HCT116 (cell line): ENCODE results near the gene SLC24A3. TPM values are rescaled to one million over a fixed set of nuclear protein-coding genes. Genes with fewer than 3 reads are reported as not detected.

Experiments
- ATAC-seq: fragments of 200-7000 bp; cut with Tn5 transposase; 2 replicates; pipeline ENCODE4 v1.9.1; 2020; ENCODE audit warnings: mild to moderate bottlenecking, moderate library complexity
- BruUV-seq: library from RNA; stranded (reverse); fragments of 400-500 nt; replicated peaks from 2 replicates; lab custom pipeline; 2021; lab: Mats Ljungman, UMichigan
- CTCF ChIA-PET: fragments of 300-600 bp; sonication (Branson Sonifier 250); formaldehyde crosslinking; loops from one replicate; lab custom pipeline; 2021; ENCODE audit warnings: antibody characterized with exemption; lab: Charles Lee
- POLR2A ChIA-PET: fragments of 300-600, 350-600 bp; sonication (Branson Sonifier 250); formaldehyde crosslinking; loops from one replicate; lab custom pipeline; 2021; ENCODE audit warnings: antibody characterized with exemption; lab: Charles Lee
- RAD21 ChIA-PET, 2 experiments: fragments of 300-600 bp; sonication (Branson Sonifier 250); formaldehyde crosslinking; loops; one replicate each; lab custom pipeline; 2023; ENCODE audit warnings: low total read pairs in 2 of 2; ENCODE audit not compliant: uncharacterized antibody in 2 of 2, unreplicated experiment in 2 of 2, low non-redundant PET in 1 of 2; lab: Charles Lee
- DNase-seq: peaks from one replicate; pipeline ENCODE4 v3.0.0-alpha.2; 2010; ENCODE audit warnings: low read depth, low spot score
- H2AFZ ChIP-seq: fragments of 200-600 bp; shearing (Covaris generic), sonication (generic); 2 replicates; pipeline ENCODE4 v1.6.1; 2017; ENCODE audit warnings: low read depth, mixed run types, mixed read lengths, antibody characterized with exemption, low read length; ENCODE audit not compliant: poor library complexity, severe bottlenecking
- H3K27ac ChIP-seq: 2 replicates; pipeline ENCODE4 v1.5.1; 2012; ENCODE audit warnings: low read depth, low read length
- H3K27me3 ChIP-seq: fragments of 200-600 bp; sonication (generic); 2 replicates; pipeline ENCODE4 v1.6.1; 2016; ENCODE audit warnings: mixed run types, low read length, mixed read lengths; ENCODE audit not compliant: insufficient read depth
- H3K36me3 ChIP-seq, 2 experiments: fragments of 200-500 bp in 1 of 2; fragments of 200-600 bp in 1 of 2; sonication (Bioruptor generic) in 1 of 2; sonication (generic) in 1 of 2; 2 replicates each; pipeline versions ENCODE4 v1.5.1 to v1.6.1; 2014 to 2016; ENCODE audit warnings: low read length in 2 of 2, inconsistent platforms in 1 of 2, mixed read lengths in 1 of 2, mixed run types in 1 of 2; ENCODE audit not compliant: insufficient read depth in 2 of 2, control insufficient read depth in 1 of 2
- H3K4me1 ChIP-seq, 2 experiments: fragments of 200-600 bp in 1 of 2; sonication (generic) in 1 of 2; 2 replicates each; pipeline versions ENCODE4 v1.5.1 to v1.6.1; 2012 to 2017; ENCODE audit warnings: low read length in 2 of 2, inconsistent platforms in 1 of 2, mild to moderate bottlenecking in 1 of 2, mixed read lengths in 1 of 2, mixed run types in 1 of 2, moderate library complexity in 1 of 2; ENCODE audit not compliant: insufficient read depth in 2 of 2, control insufficient read depth in 1 of 2
- H3K4me2 ChIP-seq: fragments of 200-600 bp; sonication (generic); 2 replicates; pipeline ENCODE4 v1.6.1; 2017; ENCODE audit warnings: mixed run types, low read length, mixed read lengths
- H3K4me3 ChIP-seq, 2 experiments: fragments of 200-600 bp in 1 of 2; sonication (generic) in 1 of 2; replicated peaks in 1 of 2; 2 replicates each; pipeline ENCODE4 v1.5.1; 2011 to 2016; ENCODE audit warnings: low read length in 2 of 2, control low read depth in 1 of 2, low read depth in 1 of 2, mild to moderate bottlenecking in 1 of 2, mixed read lengths in 1 of 2, mixed run types in 1 of 2
- H3K79me2 ChIP-seq: fragments of 200-600 bp; sonication (generic); 2 replicates; pipeline ENCODE4 v1.6.1; 2017; ENCODE audit warnings: mild to moderate bottlenecking, mixed run types, low read length, moderate library complexity, mixed read lengths; ENCODE audit not compliant: insufficient read depth
- H3K9ac ChIP-seq: fragments of 200-600 bp; sonication (generic); 2 replicates; pipeline ENCODE4 v1.6.1; 2016; ENCODE audit warnings: low read length, mixed read lengths
- H3K9me2 ChIP-seq: fragments of 200-600 bp; sonication (generic), shearing (Covaris generic); 2 replicates; pipeline ENCODE4 v1.6.1; 2017; ENCODE audit warnings: mixed run types, mild to moderate bottlenecking, moderate library complexity; ENCODE audit not compliant: insufficient read depth
- H3K9me3 ChIP-seq, 2 experiments: fragments of 200-500 bp in 1 of 2; fragments of 200-600 bp in 1 of 2; sonication (Bioruptor generic) in 1 of 2; sonication (generic) in 1 of 2; 2 replicates each; pipeline ENCODE4 v1.6.1; 2014 to 2017; ENCODE audit warnings: low read length in 2 of 2, mixed read lengths in 2 of 2, inconsistent platforms in 1 of 2, low read depth in 1 of 2, mild to moderate bottlenecking in 1 of 2, mixed run types in 1 of 2, moderate library complexity in 1 of 2; ENCODE audit not compliant: control insufficient read depth in 1 of 2, insufficient read depth in 1 of 2
- H4K20me1 ChIP-seq: fragments of 200-600 bp; sonication (generic), shearing (Covaris generic); 2 replicates; pipeline ENCODE4 v1.6.1; 2017; ENCODE audit warnings: mixed run types, mild to moderate bottlenecking, moderate library complexity; ENCODE audit not compliant: insufficient read depth
- CEBPB ChIP-seq: IDR thresholded peaks from 2 replicates; pipeline ENCODE4 v1.6.1; 2012; ENCODE audit warnings: low read depth
- ELF1 ChIP-seq: IDR thresholded peaks from 2 replicates; pipeline ENCODE4 v1.6.1; 2012; ENCODE audit warnings: low read depth, borderline replicate concordance
- POLR2AphosphoS5 ChIP-seq: IDR thresholded peaks from 2 replicates; pipeline ENCODE4 v1.6.1; 2011; ENCODE audit warnings: mild to moderate bottlenecking, low read depth, low read length, moderate library complexity
- RAD21 ChIP-seq: IDR thresholded peaks from 2 replicates; pipeline ENCODE4 v1.6.1; 2012; ENCODE audit warnings: low read depth, mild to moderate bottlenecking
- SIN3A ChIP-seq: IDR thresholded peaks from 2 replicates; pipeline ENCODE4 v1.6.1; 2012; ENCODE audit warnings: low read depth
- intact Hi-C: fragments of 100-400 bp; cut with micrococcal nuclease; formaldehyde crosslinking; loops from 2 replicates; pipeline ENCODE4 v1.10.0; 2022
- total RNA-seq: library from RNA; stranded (reverse); gene quantifications from one replicate; pipeline ENCODE4 v1.2.1, GENCODE V29; 2021; ENCODE audit not compliant: unreplicated experiment
- TF ChIP-seq, protein P1 (sequence below): IDR thresholded peaks from 2 replicates; pipeline ENCODE4 v1.6.1; 2012; ENCODE audit warnings: low read depth
- TF ChIP-seq, protein P2 (sequence below): IDR thresholded peaks from 2 replicates; pipeline ENCODE4 v1.6.1; 2012
- TF ChIP-seq, protein P3 (sequence below), 3 experiments: fragments of 200-600 bp in 1 of 3; sonication (generic) in 1 of 3; IDR thresholded peaks in 2 of 3; conservative IDR thresholded peaks in 1 of 3; 2 replicates each; pipeline ENCODE4 v1.5.1; 2012 to 2017; ENCODE audit warnings: low read depth in 2 of 3, low read length in 2 of 3, antibody characterized with exemption in 1 of 3, borderline replicate concordance in 1 of 3, control low read depth in 1 of 3, mild to moderate bottlenecking in 1 of 3, mixed read lengths in 1 of 3, mixed run types in 1 of 3, moderate library complexity in 1 of 3; ENCODE audit not compliant: insufficient read depth in 1 of 3

The SLC24A3 gene
- total RNA-seq, 1 experiment from 2014 or later, result not detected

DNA sequence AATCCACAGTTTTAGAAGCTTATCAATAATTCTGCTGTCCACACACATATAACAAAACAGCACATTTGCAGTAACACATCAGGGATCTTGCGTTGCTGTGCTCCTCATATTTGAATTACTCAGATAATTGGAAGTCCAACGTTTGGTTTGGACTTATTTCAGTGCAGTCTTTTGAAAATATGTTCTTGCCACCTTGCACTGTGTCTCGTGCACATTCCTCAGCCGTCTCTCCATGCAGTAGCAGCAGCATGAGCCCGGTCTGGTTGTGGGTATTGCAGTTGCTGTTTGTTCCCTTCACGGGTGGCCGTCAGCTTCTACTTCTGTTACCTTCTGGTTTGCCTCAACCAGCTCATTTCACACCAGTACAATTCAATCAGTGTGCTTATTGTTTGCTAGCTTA is 215.5 kb downstream of the SLC24A3 start:
- no peak overlapping the region for H3K9ac ChIP-seq
- no peaks in the 10 kb centered on the region for H3K79me2 ChIP-seq
- no peak for ATAC-seq
- no peak overlapping the region for H3K4me2 ChIP-seq
- H3K4me3 ChIP-seq, result no peak overlapping the region
- POLR2A ChIA-PET, result no interaction called here
- intact Hi-C loops, result no loop called here
- H3K9me2 ChIP-seq, result no peaks in the 10 kb centered on the region
- no peaks in the 10 kb centered on the region for H3K36me3 ChIP-seq
- TF ChIP-seq, protein P1, sequence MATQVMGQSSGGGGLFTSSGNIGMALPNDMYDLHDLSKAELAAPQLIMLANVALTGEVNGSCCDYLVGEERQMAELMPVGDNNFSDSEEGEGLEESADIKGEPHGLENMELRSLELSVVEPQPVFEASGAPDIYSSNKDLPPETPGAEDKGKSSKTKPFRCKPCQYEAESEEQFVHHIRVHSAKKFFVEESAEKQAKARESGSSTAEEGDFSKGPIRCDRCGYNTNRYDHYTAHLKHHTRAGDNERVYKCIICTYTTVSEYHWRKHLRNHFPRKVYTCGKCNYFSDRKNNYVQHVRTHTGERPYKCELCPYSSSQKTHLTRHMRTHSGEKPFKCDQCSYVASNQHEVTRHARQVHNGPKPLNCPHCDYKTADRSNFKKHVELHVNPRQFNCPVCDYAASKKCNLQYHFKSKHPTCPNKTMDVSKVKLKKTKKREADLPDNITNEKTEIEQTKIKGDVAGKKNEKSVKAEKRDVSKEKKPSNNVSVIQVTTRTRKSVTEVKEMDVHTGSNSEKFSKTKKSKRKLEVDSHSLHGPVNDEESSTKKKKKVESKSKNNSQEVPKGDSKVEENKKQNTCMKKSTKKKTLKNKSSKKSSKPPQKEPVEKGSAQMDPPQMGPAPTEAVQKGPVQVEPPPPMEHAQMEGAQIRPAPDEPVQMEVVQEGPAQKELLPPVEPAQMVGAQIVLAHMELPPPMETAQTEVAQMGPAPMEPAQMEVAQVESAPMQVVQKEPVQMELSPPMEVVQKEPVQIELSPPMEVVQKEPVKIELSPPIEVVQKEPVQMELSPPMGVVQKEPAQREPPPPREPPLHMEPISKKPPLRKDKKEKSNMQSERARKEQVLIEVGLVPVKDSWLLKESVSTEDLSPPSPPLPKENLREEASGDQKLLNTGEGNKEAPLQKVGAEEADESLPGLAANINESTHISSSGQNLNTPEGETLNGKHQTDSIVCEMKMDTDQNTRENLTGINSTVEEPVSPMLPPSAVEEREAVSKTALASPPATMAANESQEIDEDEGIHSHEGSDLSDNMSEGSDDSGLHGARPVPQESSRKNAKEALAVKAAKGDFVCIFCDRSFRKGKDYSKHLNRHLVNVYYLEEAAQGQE, result no peak
- TF ChIP-seq SIN3A (no peak), ELF1 (no peak), POLR2AphosphoS5 (no peak)
- TF ChIP-seq, all 23 proteins: peak for 0
- no peaks in the 10 kb centered on the region for H3K27me3 ChIP-seq
- BruUV-seq, result no TSS peak
- H4K20me1 ChIP-seq, result no peaks in the 10 kb centered on the region
- H2AFZ ChIP-seq, result no peak overlapping the region
- ChIA-PET CTCF (no interaction called here), RAD21 (no interaction called here)
- no peaks in the 10 kb centered on the region for H3K4me1 ChIP-seq
- no peak for DNase-seq
- no peaks in the 10 kb centered on the region; a peak in 1 of 4 replicates for H3K9me3 ChIP-seq
- no peak overlapping the region for H3K27ac ChIP-seq

DNA sequence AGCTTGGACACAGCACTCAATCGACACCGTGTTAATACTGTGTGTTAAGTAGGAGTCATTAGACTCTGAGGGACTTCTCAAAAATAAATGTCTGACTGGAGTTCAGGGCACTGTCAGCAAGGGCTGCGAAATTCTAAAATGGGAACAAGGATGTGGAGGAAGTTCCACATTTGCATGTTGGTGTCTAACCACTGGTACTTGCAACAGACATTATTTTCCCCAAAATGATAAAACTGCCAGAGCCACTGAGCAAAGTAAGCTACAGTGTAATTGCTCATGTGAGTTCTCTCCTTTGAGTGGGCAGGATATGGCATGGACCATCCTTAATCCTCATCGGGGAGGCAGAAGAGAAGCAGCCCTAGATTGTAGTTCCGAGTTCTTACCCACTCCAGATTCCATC is 215.9 kb downstream of the SLC24A3 start:
- no peak for ATAC-seq
- Histone ChIP-seq H3K9ac (no peak overlapping the region), H3K4me1 (no peaks in the 10 kb centered on the region), H3K4me3 (no peak overlapping the region), H2AFZ (no peak overlapping the region), H3K27me3 (no peaks in the 10 kb centered on the region), H3K9me2 (no peaks in the 10 kb centered on the region), H3K4me2 (no peak overlapping the region), H3K27ac (no peak overlapping the region), H3K36me3 (no peaks in the 10 kb centered on the region), H3K79me2 (no peaks in the 10 kb centered on the region), H4K20me1 (no peaks in the 10 kb centered on the region), H3K9me3 (no peaks in the 10 kb centered on the region; a peak in 1 of 4 replicates)
- ChIA-PET CTCF (no interaction called here), POLR2A (no interaction called here), RAD21 (no interaction called here)
- DNase-seq, result no peak
- TF ChIP-seq, protein P1, result no peak
- TF ChIP-seq RAD21, result no peak
- no peak for TF ChIP-seq SIN3A
- TF ChIP-seq, protein P2, sequence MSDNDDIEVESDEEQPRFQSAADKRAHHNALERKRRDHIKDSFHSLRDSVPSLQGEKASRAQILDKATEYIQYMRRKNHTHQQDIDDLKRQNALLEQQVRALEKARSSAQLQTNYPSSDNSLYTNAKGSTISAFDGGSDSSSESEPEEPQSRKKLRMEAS, result no peak
- no peak for TF ChIP-seq CEBPB
- TF ChIP-seq, protein P3, sequence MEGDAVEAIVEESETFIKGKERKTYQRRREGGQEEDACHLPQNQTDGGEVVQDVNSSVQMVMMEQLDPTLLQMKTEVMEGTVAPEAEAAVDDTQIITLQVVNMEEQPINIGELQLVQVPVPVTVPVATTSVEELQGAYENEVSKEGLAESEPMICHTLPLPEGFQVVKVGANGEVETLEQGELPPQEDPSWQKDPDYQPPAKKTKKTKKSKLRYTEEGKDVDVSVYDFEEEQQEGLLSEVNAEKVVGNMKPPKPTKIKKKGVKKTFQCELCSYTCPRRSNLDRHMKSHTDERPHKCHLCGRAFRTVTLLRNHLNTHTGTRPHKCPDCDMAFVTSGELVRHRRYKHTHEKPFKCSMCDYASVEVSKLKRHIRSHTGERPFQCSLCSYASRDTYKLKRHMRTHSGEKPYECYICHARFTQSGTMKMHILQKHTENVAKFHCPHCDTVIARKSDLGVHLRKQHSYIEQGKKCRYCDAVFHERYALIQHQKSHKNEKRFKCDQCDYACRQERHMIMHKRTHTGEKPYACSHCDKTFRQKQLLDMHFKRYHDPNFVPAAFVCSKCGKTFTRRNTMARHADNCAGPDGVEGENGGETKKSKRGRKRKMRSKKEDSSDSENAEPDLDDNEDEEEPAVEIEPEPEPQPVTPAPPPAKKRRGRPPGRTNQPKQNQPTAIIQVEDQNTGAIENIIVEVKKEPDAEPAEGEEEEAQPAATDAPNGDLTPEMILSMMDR (IDR thresholded peaks at IDR 0.05 in 2 of 3, conservative IDR thresholded peaks at IDR 0.05 in 1 of 3; ENCODE audit: borderline replicate concordance in 1 of 3, insufficient read depth in 1 of 3, low read depth in 2 of 3, low read length in 2 of 3), result no peak
- no TSS peak for BruUV-seq
- intact Hi-C loops, result no loop called here
